Gastrocnemius medialis (tissue), 4 donors: ENCODE measurements around the gene TAS1R1. TPM values are rescaled to one million over a fixed set of nuclear protein-coding genes. Genes with fewer than 3 reads are reported as not detected.

Experiments
- ATAC-seq, 2 donors: fragments of 150-250 bp; one replicate each; pipeline ENCODE4 v1.9.1; 2016
- DNase-seq, 2 donors: peaks; one replicate each; pipeline ENCODE4 v3.0.0-alpha.2; 2019
- H3K27ac ChIP-seq, 4 donors: fragments of 200-600 bp; sonication (generic); 1 replicate in 1 of 4; 2 replicates in 3 of 4; pipeline ENCODE4 v1.5.1; 2016 to 2018; ENCODE audit warnings: mild to moderate bottlenecking in 2 of 4, moderate library complexity in 1 of 4
- H3K27me3 ChIP-seq, 3 donors: fragments of 200-600 bp; sonication (generic) in 2 of 3; 1 replicate in 1 of 3; 2 replicates in 2 of 3; pipeline versions ENCODE4 v1.5.1 to v1.6.0; 2016 to 2019; ENCODE audit warnings: mild to moderate bottlenecking in 1 of 3, moderate library complexity in 1 of 3
- H3K36me3 ChIP-seq, 2 donors: fragments of 200-600 bp; sonication (generic) in 1 of 2; one replicate each; pipeline ENCODE4 v1.5.1; 2017 to 2018
- H3K4me1 ChIP-seq, 2 donors: fragments of 200-600 bp; sonication (generic) in 1 of 2; one replicate each; pipeline ENCODE4 v1.5.1; 2016 to 2017; ENCODE audit warnings: mild to moderate bottlenecking in 2 of 2
- H3K4me3 ChIP-seq, 4 donors: fragments of 200-600 bp; sonication (generic) in 3 of 4; 1 replicate in 1 of 4; 2 replicates in 3 of 4; pipeline ENCODE4 v1.5.1; 2016 to 2019; ENCODE audit warnings: mild to moderate bottlenecking in 2 of 4
- H3K9me3 ChIP-seq, 3 donors: fragments of 200-600 bp; sonication (generic) in 2 of 3; 1 replicate in 1 of 3; 2 replicates in 2 of 3; pipeline ENCODE4 v1.5.1; 2016 to 2019
- POLR2A ChIP-seq, 2 donors: fragments of 450-650 bp; IDR thresholded peaks; one replicate each; pipeline ENCODE4 v1.6.1; 2017; ENCODE audit warnings: antibody characterized with exemption in 2 of 2, mild to moderate bottlenecking in 2 of 2, moderate library complexity in 2 of 2
- in situ Hi-C, 4 donors: fragments of 200-750 bp; cut with MboI; loops; one replicate each; pipeline versions ENCODE4 v1.15.0 to v1.8.0; 2017; ENCODE audit warnings: low sequenced_read_pairs in 4 of 4
- intact Hi-C: fragments of 100-400 bp; cut with DNase I; formaldehyde crosslinking; loops from one replicate; pipeline ENCODE4 v1.15.1; 2023; ENCODE audit warnings: low total_unique reads
- total RNA-seq, 4 donors: library from RNA; depleted of rRNA; stranded (reverse); fragments of >200 nt; gene quantifications; one replicate each; pipeline versions ENCODE4 v1.1.0 to v1.2.3, GENCODE V29; 2016
- TF ChIP-seq, protein P1 (sequence below), 5 experiments: fragments of 450-650 bp in 3 of 5; fragments of 200-600 bp in 2 of 5; sonication (generic) in 2 of 5; IDR thresholded peaks in 4 of 5; conservative IDR thresholded peaks in 1 of 5; 1 replicate in 4 of 5; 2 replicates in 1 of 5; pipeline ENCODE4 v1.5.1; 2016 to 2019; ENCODE audit warnings: antibody characterized with exemption in 5 of 5, mild to moderate bottlenecking in 3 of 5, moderate library complexity in 3 of 5

Gene TAS1R1
- total RNA-seq: not detected

DNA sequence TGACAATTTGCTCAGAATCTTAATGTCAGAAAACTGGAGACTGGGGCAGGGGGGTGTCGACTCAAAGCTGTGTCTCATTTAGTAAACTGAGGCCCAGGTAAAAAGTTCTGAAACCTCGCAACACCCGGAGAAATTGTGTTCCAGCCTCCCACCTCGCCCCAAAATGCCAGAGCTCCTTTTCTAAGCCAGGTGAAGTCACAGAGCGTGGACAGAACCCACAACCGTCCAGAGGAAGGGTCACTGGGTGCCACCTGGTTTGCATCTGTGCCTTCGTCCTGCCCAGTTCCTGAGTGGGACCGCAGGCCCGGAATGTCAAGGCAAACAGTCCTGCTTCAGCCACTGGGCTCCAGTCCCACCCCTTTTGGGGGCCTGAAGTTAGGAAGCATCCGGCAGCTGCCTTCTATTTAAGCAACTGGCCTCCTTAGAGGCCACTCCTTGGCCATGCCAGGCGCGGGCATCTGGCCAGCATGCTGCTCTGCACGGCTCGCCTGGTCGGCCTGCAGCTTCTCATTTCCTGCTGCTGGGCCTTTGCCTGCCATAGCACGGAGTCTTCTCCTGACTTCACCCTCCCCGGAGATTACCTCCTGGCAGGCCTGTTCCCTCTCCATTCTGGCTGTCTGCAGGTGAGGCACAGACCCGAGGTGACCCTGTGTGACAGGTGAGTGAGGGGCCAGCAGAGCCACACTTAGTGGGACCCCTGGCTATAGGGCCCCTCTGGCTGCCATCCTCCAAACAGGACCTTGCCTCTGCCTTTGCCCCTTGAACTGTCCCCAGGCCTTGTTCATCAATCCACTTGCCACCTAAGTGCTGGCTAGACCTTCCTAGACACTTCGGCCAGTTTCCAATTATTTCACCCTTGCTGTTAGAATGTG is at the start of gene TAS1R1:
TSS of gene TAS1R1 (plus strand) at position 401 of the 872 bp plus-strand sequence. CDS start at position 468, 67 bp downstream.
- TF ChIP-seq, protein P1, sequence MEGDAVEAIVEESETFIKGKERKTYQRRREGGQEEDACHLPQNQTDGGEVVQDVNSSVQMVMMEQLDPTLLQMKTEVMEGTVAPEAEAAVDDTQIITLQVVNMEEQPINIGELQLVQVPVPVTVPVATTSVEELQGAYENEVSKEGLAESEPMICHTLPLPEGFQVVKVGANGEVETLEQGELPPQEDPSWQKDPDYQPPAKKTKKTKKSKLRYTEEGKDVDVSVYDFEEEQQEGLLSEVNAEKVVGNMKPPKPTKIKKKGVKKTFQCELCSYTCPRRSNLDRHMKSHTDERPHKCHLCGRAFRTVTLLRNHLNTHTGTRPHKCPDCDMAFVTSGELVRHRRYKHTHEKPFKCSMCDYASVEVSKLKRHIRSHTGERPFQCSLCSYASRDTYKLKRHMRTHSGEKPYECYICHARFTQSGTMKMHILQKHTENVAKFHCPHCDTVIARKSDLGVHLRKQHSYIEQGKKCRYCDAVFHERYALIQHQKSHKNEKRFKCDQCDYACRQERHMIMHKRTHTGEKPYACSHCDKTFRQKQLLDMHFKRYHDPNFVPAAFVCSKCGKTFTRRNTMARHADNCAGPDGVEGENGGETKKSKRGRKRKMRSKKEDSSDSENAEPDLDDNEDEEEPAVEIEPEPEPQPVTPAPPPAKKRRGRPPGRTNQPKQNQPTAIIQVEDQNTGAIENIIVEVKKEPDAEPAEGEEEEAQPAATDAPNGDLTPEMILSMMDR (IDR thresholded peaks at IDR 0.05 in 4 of 5, conservative IDR thresholded peaks at IDR 0.05 in 1 of 5): no peak
- ATAC-seq: peak; percentile 26 to 35
- Histone ChIP-seq H3K27ac (peak within 1 kb of the TSS; percentile 69 to 95 (median 79)), H3K4me3 (peak within 1 kb of the TSS; percentile 75 to 100 (median 96)), H3K9me3 (no peaks in the 10 kb centered on the region), H3K36me3 (peaks cover 0 to 3% of the 10 kb centered on the region in 2 donors), H3K27me3 (no peaks in the 10 kb centered on the region), H3K4me1 (peaks cover 21 to 24% of the 10 kb centered on the region in 2 donors)
- intact Hi-C loops (loop anchor here (1.0 to 5.0 kb wide), 6 partner anchors 24 to 662 kb away; partner anchors contain the start of genes DNAJC11, ICMT and ZBTB48), in situ Hi-C loops (loop anchor here in 2 of 4 donors (5.0 to 10.0 kb wide), 3 partner anchors 82 to 140 kb away; no protein-coding TSS in a partner anchor)
- DNase-seq: peak; percentile 13 to 57

DNA sequence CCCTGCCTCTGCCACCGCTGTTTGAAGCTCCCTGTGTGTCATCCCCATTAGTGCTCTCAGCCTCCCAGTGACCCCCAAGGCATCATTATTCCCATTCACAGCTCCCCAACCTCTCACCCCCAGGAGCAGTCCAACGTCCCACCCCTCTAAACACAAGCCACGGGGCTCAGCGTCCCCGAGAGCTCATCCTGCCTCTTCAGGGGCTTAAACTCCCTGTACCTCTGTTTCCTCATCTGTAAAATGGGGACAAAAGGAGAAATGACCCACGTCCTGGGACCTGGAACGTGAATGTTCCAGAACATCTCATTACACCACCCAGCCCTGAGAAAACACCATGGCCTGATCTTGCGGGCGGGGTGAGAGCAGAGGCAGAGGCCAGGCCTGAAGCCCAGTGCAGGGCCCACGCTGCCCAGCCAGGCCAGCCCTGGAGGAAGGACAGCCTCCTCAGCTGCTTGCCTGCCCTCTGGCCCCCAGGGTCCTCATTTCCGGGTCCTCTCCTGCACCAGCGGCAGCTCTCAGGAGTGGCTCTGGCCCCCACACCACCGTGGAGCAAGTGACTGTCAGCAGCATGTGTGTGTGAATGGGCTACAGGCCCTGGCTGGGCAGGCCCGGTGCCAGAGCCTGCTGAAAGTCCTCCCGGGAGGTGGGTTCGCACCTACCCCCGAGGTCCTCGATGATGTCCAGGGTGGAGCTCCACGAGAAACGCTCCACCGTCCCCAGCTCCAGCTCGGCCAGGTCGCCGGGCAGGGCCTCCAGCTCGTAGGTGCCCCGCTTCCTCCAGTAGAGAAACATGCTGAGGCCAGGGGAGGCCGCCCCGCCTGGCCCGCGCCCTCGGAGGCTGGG is 49.5 kb upstream of the TAS1R1 start:
- Histone ChIP-seq H3K4me1 (peaks cover 14 to 19% of the 10 kb centered on the region in 2 donors), H3K27ac (no peak overlapping the region), H3K36me3 (no peaks in the 10 kb centered on the region), H3K27me3 (no peaks in the 10 kb centered on the region), H3K4me3 (no peak overlapping the region), H3K9me3 (no peaks in the 10 kb centered on the region)
- TF ChIP-seq POLR2A (IDR thresholded peaks at IDR 0.05): no peak
- TF ChIP-seq, protein P1 (IDR thresholded peaks at IDR 0.05 in 4 of 5, conservative IDR thresholded peaks at IDR 0.05 in 1 of 5): no peak
- in situ Hi-C loops: no loop called here
- intact Hi-C loops: no loop called here
- ATAC-seq: no peak
- no peak for DNase-seq

DNA sequence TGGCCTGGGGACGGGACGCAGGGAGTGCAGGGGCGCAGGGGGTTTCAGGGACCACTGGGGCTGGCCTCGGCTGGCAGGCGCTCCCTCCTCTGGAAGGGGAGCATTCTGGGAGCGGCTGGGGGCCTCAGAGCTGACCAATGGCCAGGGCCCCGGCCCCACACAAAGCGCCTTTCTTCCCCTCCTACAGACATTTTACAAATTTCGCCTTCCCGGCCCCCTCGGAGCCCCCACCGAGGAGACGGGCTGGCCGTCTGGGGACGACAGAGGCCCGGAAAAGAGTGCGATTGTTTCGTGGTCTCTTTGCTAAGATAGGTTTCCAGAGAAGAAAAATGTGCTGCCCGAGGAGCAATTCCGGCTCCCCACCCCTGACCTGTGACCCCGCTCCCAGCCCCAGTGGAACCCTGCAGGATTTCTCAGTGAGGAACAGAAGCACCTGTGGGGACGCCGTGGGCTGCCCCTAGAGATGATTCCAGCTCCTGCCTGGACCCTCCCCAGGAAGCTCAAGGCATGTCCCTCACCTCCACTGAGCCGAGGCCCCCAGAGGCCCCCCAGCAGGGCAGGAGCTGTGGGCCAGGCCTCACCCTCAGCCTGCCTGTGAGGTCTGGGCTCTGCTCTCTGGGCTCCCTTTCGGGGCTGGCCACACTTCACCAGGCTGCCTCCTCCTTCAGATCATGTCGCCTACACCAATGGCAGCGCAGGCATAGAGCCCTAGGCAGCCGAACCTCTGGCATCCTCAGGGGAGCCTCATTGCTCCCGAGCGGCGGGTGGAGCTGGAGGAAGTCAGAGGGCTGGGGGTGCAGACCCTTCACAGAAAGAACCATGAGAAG is 48.7 kb upstream of the TAS1R1 start:
- no peaks in the 10 kb centered on the region for H3K36me3 ChIP-seq
- no peaks in the 10 kb centered on the region for H3K9me3 ChIP-seq
- H3K4me3 ChIP-seq: no peak overlapping the region
- no peak for ATAC-seq
- TF ChIP-seq, protein P1 (IDR thresholded peaks at IDR 0.05 in 4 of 5, conservative IDR thresholded peaks at IDR 0.05 in 1 of 5): no peak
- no peak for TF ChIP-seq POLR2A (IDR thresholded peaks at IDR 0.05)
- peaks cover 11 to 14% of the 10 kb centered on the region in 2 donors for H3K4me1 ChIP-seq
- DNase-seq: no peak
- H3K27ac ChIP-seq: no peak overlapping the region
- H3K27me3 ChIP-seq: no peaks in the 10 kb centered on the region
- in situ Hi-C loops: no loop called here
- intact Hi-C loops: no loop called here

DNA sequence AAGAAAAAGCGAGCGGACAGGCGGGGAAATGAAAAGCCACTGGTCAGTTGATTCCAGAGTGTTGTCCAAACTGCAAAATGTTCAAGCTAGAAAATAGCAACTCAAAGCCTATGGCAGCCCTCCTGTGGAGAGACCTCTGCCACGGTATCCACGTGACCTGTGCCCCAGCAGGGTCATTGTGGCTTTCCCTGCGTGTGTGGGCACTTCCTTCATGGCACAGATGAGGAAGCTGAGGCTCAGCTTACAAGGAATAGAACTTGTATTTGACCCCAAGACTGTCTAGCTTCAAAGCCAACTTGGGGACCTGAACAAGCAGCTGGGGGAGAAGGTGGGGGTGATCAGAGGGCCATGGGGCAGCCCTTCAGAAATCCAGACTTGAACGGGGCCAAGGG is 48.1 kb upstream of the TAS1R1 start:
- in situ Hi-C loops (no loop called here), intact Hi-C loops (no loop called here)
- TF ChIP-seq, protein P1 (IDR thresholded peaks at IDR 0.05 in 4 of 5, conservative IDR thresholded peaks at IDR 0.05 in 1 of 5): no peak
- TF ChIP-seq POLR2A (IDR thresholded peaks at IDR 0.05): no peak
- ATAC-seq: peak in 1 of 2 donors; percentile 31
- Histone ChIP-seq H3K4me3 (no peak overlapping the region), H3K27ac (no peak overlapping the region), H3K4me1 (peaks cover 5 to 8% of the 10 kb centered on the region in 2 donors), H3K27me3 (no peaks in the 10 kb centered on the region), H3K36me3 (no peaks in the 10 kb centered on the region), H3K9me3 (no peaks in the 10 kb centered on the region)
- DNase-seq: no peak
